ENCODE results near the gene CGB7. TPM values are rescaled to one million over a fixed set of nuclear protein-coding genes. Genes with fewer than 3 reads are reported as not detected.

Gene CGB7
- total and polyA plus RNA-seq, 9 of the 15 experiments (the other 6 are each of a cell fraction or from before 2014, with no cell fraction given), result not detected

DNA sequence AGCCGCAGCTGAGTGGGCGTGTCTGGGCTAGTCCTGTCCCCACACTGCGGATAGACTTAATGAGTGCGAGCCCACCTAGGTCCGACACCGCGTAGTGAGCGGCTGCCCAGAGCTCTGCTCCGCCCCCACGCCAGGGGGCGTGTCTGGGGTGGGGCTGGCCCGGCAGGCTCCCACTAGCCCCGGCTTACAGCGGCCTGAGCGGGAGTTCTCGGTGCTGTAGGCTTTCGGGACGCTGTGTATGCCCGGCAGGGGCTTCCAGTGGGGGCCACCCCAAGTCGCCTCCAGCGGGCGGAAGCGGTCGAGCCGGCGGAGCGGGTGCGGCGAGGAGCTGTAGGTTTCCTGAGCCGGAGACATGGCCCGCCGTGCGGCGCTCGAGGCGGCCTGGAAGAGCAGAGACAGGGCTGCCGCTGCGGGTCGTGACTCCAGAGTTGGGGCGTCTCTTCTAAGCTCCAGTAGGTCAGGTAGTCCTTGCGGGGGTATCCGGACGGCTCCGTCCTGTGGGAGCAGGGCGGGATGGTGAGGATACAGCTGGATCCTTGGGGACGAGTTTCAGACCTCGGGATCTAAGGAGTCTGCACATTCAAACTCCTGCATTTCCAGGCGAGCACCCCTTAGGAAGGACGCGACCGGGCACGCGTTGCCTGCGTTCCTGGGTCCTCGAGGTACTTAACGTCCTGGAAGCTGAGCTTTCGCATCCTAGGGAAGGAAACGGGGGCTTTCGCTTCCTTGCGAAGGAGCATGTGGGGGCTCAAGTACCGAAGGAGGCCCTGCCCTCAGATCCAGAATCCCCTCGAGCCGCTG is 1.2 kb downstream of the CGB7 start (continued):
- TF ChIP-seq TEAD4 (IDR thresholded peaks at IDR 0.05; ENCODE audit: low read length) (no peak), TEAD4 (CRISPR knock-in tag; IDR thresholded peaks at IDR 0.05; ENCODE audit: borderline replicate concordance) (no peak), SAFB (IDR thresholded peaks at IDR 0.05; ENCODE audit: borderline replicate concordance, low read depth, low read length) (no peak), CREBBP (IDR thresholded peaks at IDR 0.05; ENCODE audit: low read depth, low read length) (no peak), TCFL5 (CRISPR knock-in tag; conservative IDR thresholded peaks at IDR 0.05) (no peak), ZNF699 (CRISPR knock-in tag; IDR thresholded peaks at IDR 0.05; ENCODE audit: insufficient replicate concordance) (no peak), MXI1 (IDR thresholded peaks at IDR 0.05; ENCODE audit: low read depth, low read length) (no peak), RBM22 (IDR thresholded peaks at IDR 0.05; ENCODE audit: low read depth, low read length, poor library complexity, severe bottlenecking) (no peak), ARHGAP35 (IDR thresholded peaks at IDR 0.05; ENCODE audit: partially characterized antibody) (no peak), ZNF253 (CRISPR knock-in tag; conservative IDR thresholded peaks at IDR 0.05) (no peak), PRMT5 (CRISPR knock-in tag; IDR thresholded peaks at IDR 0.05) (no peak), MAFF (IDR thresholded peaks at IDR 0.05; ENCODE audit: low read length) (no peak), SNRNP70 (optimal IDR thresholded peaks at IDR 0.05; ENCODE audit: low read depth, low read length) (no peak), PRPF4 (IDR thresholded peaks at IDR 0.05; ENCODE audit: insufficient read depth, low read depth, low read length, poor library complexity, severe bottlenecking) (no peak)
- TF ChIP-seq, protein P1, sequence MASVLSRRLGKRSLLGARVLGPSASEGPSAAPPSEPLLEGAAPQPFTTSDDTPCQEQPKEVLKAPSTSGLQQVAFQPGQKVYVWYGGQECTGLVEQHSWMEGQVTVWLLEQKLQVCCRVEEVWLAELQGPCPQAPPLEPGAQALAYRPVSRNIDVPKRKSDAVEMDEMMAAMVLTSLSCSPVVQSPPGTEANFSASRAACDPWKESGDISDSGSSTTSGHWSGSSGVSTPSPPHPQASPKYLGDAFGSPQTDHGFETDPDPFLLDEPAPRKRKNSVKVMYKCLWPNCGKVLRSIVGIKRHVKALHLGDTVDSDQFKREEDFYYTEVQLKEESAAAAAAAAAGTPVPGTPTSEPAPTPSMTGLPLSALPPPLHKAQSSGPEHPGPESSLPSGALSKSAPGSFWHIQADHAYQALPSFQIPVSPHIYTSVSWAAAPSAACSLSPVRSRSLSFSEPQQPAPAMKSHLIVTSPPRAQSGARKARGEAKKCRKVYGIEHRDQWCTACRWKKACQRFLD (CRISPR knock-in tag; IDR thresholded peaks at IDR 0.05), result no peak
- TF ChIP-seq, protein P2, sequence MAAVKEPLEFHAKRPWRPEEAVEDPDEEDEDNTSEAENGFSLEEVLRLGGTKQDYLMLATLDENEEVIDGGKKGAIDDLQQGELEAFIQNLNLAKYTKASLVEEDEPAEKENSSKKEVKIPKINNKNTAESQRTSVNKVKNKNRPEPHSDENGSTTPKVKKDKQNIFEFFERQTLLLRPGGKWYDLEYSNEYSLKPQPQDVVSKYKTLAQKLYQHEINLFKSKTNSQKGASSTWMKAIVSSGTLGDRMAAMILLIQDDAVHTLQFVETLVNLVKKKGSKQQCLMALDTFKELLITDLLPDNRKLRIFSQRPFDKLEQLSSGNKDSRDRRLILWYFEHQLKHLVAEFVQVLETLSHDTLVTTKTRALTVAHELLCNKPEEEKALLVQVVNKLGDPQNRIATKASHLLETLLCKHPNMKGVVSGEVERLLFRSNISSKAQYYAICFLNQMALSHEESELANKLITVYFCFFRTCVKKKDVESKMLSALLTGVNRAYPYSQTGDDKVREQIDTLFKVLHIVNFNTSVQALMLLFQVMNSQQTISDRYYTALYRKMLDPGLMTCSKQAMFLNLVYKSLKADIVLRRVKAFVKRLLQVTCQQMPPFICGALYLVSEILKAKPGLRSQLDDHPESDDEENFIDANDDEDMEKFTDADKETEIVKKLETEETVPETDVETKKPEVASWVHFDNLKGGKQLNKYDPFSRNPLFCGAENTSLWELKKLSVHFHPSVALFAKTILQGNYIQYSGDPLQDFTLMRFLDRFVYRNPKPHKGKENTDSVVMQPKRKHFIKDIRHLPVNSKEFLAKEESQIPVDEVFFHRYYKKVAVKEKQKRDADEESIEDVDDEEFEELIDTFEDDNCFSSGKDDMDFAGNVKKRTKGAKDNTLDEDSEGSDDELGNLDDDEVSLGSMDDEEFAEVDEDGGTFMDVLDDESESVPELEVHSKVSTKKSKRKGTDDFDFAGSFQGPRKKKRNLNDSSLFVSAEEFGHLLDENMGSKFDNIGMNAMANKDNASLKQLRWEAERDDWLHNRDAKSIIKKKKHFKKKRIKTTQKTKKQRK (IDR thresholded peaks at IDR 0.05; ENCODE audit: borderline replicate concordance, low read depth, low read length), result no peak
- TF ChIP-seq, protein P3, sequence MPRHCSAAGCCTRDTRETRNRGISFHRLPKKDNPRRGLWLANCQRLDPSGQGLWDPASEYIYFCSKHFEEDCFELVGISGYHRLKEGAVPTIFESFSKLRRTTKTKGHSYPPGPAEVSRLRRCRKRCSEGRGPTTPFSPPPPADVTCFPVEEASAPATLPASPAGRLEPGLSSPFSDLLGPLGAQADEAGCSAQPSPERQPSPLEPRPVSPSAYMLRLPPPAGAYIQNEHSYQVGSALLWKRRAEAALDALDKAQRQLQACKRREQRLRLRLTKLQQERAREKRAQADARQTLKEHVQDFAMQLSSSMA (CRISPR knock-in tag; IDR thresholded peaks at IDR 0.05), result no peak
- TF ChIP-seq, protein P4, sequence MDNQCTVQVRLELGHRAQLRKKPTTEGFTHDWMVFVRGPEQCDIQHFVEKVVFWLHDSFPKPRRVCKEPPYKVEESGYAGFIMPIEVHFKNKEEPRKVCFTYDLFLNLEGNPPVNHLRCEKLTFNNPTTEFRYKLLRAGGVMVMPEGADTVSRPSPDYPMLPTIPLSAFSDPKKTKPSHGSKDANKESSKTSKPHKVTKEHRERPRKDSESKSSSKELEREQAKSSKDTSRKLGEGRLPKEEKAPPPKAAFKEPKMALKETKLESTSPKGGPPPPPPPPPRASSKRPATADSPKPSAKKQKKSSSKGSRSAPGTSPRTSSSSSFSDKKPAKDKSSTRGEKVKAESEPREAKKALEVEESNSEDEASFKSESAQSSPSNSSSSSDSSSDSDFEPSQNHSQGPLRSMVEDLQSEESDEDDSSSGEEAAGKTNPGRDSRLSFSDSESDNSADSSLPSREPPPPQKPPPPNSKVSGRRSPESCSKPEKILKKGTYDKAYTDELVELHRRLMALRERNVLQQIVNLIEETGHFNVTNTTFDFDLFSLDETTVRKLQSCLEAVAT (IDR thresholded peaks at IDR 0.05), result no peak
- TF ChIP-seq, protein P5, sequence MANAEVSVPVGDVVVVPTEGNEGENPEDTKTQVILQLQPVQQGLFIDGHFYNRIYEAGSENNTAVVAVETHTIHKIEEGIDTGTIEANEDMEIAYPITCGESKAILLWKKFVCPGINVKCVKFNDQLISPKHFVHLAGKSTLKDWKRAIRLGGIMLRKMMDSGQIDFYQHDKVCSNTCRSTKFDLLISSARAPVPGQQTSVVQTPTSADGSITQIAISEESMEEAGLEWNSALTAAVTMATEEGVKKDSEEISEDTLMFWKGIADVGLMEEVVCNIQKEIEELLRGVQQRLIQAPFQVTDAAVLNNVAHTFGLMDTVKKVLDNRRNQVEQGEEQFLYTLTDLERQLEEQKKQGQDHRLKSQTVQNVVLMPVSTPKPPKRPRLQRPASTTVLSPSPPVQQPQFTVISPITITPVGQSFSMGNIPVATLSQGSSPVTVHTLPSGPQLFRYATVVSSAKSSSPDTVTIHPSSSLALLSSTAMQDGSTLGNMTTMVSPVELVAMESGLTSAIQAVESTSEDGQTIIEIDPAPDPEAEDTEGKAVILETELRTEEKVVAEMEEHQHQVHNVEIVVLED (CRISPR knock-in tag; IDR thresholded peaks at IDR 0.05), result no peak
